ENCODE measurements around the gene KIAA0825. TPM values are rescaled to one million over a fixed set of nuclear protein-coding genes. Genes with fewer than 3 reads are reported as not detected.

KIAA0825 gene
- total RNA-seq, 1 donor from 2014 or later = 4.2 TPM

- H3K4me1 Mint-ChIP-seq (ENCODE audit: unreplicated experiment) = peaks cover 5% of the 10 kb centered on the region
- H3K27me3 Mint-ChIP-seq = no peaks in the 10 kb centered on the region
- H3K36me3 Mint-ChIP-seq = no peaks in the 10 kb centered on the region
- DNase-seq (ENCODE audit: extremely low spot score, unreplicated experiment) = no peak
- H3K27ac Mint-ChIP-seq = no peak overlapping the region
- H3K4me3 Mint-ChIP-seq = no peak overlapping the region
- TF ChIP-seq CTCF (conservative IDR thresholded peaks at IDR 0.05) = no peak
- H3K9me3 Mint-ChIP-seq = no peaks in the 10 kb centered on the region
These were observed 425.6 kb downstream of the KIAA0825 start for GRCh38 chr5:94192658-94193391.

GRCh38 chr5:94191604-94192003 lies 426.8 kb downstream of the KIAA0825 start:
- TF ChIP-seq CTCF (conservative IDR thresholded peaks at IDR 0.05) = no peak
- Mint-ChIP-seq H3K9me3 (no peaks in the 10 kb centered on the region), H3K27ac (no peak overlapping the region), H3K36me3 (no peaks in the 10 kb centered on the region), H3K4me3 (no peak overlapping the region), H3K27me3 (no peaks in the 10 kb centered on the region), H3K4me1 (ENCODE audit: unreplicated experiment) (peaks cover 5% of the 10 kb centered on the region)
- no peak for DNase-seq (ENCODE audit: extremely low spot score, unreplicated experiment)

- H3K27me3 Mint-ChIP-seq = no peaks in the 10 kb centered on the region
- no peak for TF ChIP-seq CTCF (conservative IDR thresholded peaks at IDR 0.05)
- no peaks in the 10 kb centered on the region for H3K9me3 Mint-ChIP-seq
- H3K4me3 Mint-ChIP-seq = no peak overlapping the region
- no peak overlapping the region for H3K27ac Mint-ChIP-seq
- no peaks in the 10 kb centered on the region for H3K36me3 Mint-ChIP-seq
- H3K4me1 Mint-ChIP-seq (ENCODE audit: unreplicated experiment) = peaks cover 5% of the 10 kb centered on the region
- no peak for DNase-seq (ENCODE audit: extremely low spot score, unreplicated experiment)
These were observed 429.7 kb downstream of the KIAA0825 start for GRCh38 chr5:94188725-94189124.

- Mint-ChIP-seq H3K36me3 (no peaks in the 10 kb centered on the region), H3K27ac (no peak overlapping the region), H3K4me1 (ENCODE audit: unreplicated experiment) (peaks cover 4% of the 10 kb centered on the region), H3K27me3 (no peaks in the 10 kb centered on the region), H3K4me3 (no peak overlapping the region), H3K9me3 (no peaks in the 10 kb centered on the region)
- TF ChIP-seq CTCF (conservative IDR thresholded peaks at IDR 0.05) = no peak
- DNase-seq (ENCODE audit: extremely low spot score, unreplicated experiment) = no peak
These were observed 433.5 kb downstream of the KIAA0825 start for GRCh38 chr5:94184870-94185269.

- H3K27ac Mint-ChIP-seq = no peak overlapping the region
- no peaks in the 10 kb centered on the region for H3K9me3 Mint-ChIP-seq
- H3K4me1 Mint-ChIP-seq (ENCODE audit: unreplicated experiment) = peaks cover 4% of the 10 kb centered on the region
- no peak for DNase-seq (ENCODE audit: extremely low spot score, unreplicated experiment)
- no peaks in the 10 kb centered on the region for H3K27me3 Mint-ChIP-seq
- no peak overlapping the region for H3K4me3 Mint-ChIP-seq
- TF ChIP-seq CTCF (conservative IDR thresholded peaks at IDR 0.05) = peak; percentile 28
- H3K36me3 Mint-ChIP-seq = no peaks in the 10 kb centered on the region
These were observed 436.5 kb downstream of the KIAA0825 start for GRCh38 chr5:94181895-94182294.

Data from type B pancreatic cell (in vitro differentiated cells).